Ishikawa (cell line): Measurements from ENCODE around the gene ZFP42.

Source experiments
- CEBPB ChIP-seq: IDR thresholded peaks from 2 replicates; pipeline ENCODE4 v1.6.1; 2012
- CREB1 ChIP-seq: IDR thresholded peaks from 2 replicates; pipeline ENCODE4 v1.6.1; 2012; ENCODE audit warnings: low read depth
- EGR1 ChIP-seq: IDR thresholded peaks from 2 replicates; pipeline ENCODE4 v1.6.1; 2012
- EP300 ChIP-seq: IDR thresholded peaks from 2 replicates; pipeline ENCODE4 v1.6.1; 2012; ENCODE audit warnings: borderline replicate concordance
- FOXM1 ChIP-seq: IDR thresholded peaks from 2 replicates; pipeline ENCODE4 v1.6.1; 2012; ENCODE audit warnings: low read depth, borderline replicate concordance
- NFIC ChIP-seq: IDR thresholded peaks from 2 replicates; pipeline ENCODE4 v1.6.1; 2012
- RAD21 ChIP-seq: IDR thresholded peaks from 2 replicates; pipeline ENCODE4 v1.6.1; 2012; ENCODE audit warnings: low read depth
- TAF1 ChIP-seq: IDR thresholded peaks from 2 replicates; pipeline ENCODE4 v1.6.1; 2012; ENCODE audit warnings: low read depth, mild to moderate bottlenecking
- TCF12 ChIP-seq: IDR thresholded peaks from 2 replicates; pipeline ENCODE4 v1.6.1; 2012; ENCODE audit warnings: low read depth
- TEAD4 ChIP-seq: IDR thresholded peaks from 2 replicates; pipeline ENCODE4 v1.6.1; 2012
- YY1 ChIP-seq: IDR thresholded peaks from 2 replicates; pipeline ENCODE4 v1.6.1; 2012; ENCODE audit warnings: low read depth
- ZBTB7A ChIP-seq: IDR thresholded peaks from 2 replicates; pipeline ENCODE4 v1.6.1; 2012; ENCODE audit warnings: low read depth
- TF ChIP-seq, protein P1 (sequence below): IDR thresholded peaks from 2 replicates; pipeline ENCODE4 v1.6.1; 2012; ENCODE audit warnings: low read depth, mild to moderate bottlenecking
- TF ChIP-seq, protein P2 (sequence below): IDR thresholded peaks from 2 replicates; pipeline ENCODE4 v1.6.1; 2012
- TF ChIP-seq, protein P3 (sequence below): IDR thresholded peaks from 2 replicates; pipeline ENCODE4 v1.6.1; 2012

The ZFP42 gene

DNA sequence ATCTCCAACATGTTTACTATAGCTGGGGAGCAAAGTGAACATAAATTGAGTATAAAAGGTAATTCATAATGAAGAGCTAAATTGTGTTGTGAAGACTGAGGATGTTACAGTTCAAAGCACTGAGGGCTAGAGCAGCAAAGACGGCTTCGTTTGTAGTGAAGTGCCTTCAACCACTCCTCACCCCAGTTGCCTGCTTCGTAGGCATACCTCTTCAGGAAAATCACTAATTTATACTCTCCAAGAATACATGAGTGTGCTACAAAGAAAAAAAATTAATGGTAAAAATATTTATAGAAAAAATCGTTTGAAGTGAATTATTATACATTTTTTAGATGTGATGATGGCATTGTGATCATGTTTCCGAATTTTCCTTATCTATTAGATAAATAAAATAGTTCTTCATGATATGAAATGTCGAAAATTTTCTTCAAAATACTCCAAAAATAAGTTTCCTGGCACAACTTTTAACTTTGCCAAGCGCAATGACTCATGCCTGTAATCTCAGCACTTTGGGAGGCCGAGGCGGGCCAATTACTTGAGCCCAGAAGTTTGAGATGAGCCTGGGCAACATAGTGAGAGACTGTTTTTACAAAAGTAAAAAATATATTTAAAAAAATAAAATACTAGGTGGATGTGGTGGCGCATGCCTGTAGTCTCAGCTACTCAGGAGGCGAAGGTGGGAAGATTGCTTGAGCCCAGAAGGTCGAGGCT is 41.6 kb downstream of the ZFP42 start:
- TF ChIP-seq TAF1 (no peak), TEAD4 (no peak), YY1 (no peak), FOXM1 (no peak), EP300 (no peak), EGR1 (no peak), CREB1 (no peak), RAD21 (no peak), ZBTB7A (no peak), NFIC (no peak), TCF12 (no peak), CEBPB (no peak)
- TF ChIP-seq, protein P1, sequence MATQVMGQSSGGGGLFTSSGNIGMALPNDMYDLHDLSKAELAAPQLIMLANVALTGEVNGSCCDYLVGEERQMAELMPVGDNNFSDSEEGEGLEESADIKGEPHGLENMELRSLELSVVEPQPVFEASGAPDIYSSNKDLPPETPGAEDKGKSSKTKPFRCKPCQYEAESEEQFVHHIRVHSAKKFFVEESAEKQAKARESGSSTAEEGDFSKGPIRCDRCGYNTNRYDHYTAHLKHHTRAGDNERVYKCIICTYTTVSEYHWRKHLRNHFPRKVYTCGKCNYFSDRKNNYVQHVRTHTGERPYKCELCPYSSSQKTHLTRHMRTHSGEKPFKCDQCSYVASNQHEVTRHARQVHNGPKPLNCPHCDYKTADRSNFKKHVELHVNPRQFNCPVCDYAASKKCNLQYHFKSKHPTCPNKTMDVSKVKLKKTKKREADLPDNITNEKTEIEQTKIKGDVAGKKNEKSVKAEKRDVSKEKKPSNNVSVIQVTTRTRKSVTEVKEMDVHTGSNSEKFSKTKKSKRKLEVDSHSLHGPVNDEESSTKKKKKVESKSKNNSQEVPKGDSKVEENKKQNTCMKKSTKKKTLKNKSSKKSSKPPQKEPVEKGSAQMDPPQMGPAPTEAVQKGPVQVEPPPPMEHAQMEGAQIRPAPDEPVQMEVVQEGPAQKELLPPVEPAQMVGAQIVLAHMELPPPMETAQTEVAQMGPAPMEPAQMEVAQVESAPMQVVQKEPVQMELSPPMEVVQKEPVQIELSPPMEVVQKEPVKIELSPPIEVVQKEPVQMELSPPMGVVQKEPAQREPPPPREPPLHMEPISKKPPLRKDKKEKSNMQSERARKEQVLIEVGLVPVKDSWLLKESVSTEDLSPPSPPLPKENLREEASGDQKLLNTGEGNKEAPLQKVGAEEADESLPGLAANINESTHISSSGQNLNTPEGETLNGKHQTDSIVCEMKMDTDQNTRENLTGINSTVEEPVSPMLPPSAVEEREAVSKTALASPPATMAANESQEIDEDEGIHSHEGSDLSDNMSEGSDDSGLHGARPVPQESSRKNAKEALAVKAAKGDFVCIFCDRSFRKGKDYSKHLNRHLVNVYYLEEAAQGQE, result no peak
- TF ChIP-seq, protein P2, sequence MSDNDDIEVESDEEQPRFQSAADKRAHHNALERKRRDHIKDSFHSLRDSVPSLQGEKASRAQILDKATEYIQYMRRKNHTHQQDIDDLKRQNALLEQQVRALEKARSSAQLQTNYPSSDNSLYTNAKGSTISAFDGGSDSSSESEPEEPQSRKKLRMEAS, result no peak
- TF ChIP-seq, protein P3, sequence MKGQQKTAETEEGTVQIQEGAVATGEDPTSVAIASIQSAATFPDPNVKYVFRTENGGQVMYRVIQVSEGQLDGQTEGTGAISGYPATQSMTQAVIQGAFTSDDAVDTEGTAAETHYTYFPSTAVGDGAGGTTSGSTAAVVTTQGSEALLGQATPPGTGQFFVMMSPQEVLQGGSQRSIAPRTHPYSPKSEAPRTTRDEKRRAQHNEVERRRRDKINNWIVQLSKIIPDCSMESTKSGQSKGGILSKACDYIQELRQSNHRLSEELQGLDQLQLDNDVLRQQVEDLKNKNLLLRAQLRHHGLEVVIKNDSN, result no peak

DNA sequence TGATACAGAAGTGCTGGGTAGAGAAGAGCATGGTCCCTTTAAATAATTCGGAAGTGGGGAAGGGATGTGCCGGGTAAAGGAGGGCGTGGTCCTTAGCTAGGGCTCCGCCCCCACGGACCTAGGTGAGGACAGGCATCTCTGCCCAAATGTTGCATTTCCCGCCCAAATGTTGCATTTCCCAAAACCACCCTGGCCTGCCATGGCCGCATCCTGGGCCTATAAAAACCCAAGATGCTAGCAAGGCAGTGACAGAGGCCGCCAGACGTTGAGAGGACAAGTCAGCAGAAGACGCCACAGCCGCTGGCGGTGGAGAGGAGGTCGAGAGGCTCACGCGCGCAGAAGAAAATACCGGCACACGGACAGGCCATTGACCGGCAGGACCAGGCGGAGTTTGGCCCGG is 46.1 kb downstream of the ZFP42 start:
- TF ChIP-seq CEBPB (no peak), TCF12 (no peak), ZBTB7A (no peak), TAF1 (no peak), RAD21 (no peak), CREB1 (no peak), EP300 (no peak), FOXM1 (no peak), TEAD4 (no peak), YY1 (no peak), NFIC (no peak), EGR1 (no peak)
- TF ChIP-seq, protein P2, result no peak
- TF ChIP-seq, protein P3, result no peak
- TF ChIP-seq, protein P1, result no peak

DNA sequence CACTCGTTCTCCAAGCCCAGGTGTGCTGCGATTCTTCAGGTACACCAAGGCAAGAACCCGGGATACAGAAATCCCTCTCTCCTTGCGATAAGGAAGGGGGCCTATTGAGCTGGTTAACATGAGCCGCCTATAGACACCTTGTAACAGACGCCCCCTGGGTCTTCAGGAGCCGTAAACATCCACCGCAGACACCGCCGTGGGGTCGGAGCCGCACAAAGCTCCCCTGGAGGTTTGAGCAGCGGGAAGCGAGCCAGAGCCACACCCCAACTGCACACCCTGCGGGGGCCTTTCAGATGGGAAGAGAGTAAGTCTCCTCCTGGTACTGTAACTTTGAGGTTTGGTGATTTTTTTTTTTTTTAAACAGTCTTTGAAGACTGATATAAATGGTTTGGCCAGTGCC is 46.6 kb downstream of the ZFP42 start:
- TF ChIP-seq NFIC (no peak), FOXM1 (no peak), TAF1 (no peak), CREB1 (no peak)

DNA sequence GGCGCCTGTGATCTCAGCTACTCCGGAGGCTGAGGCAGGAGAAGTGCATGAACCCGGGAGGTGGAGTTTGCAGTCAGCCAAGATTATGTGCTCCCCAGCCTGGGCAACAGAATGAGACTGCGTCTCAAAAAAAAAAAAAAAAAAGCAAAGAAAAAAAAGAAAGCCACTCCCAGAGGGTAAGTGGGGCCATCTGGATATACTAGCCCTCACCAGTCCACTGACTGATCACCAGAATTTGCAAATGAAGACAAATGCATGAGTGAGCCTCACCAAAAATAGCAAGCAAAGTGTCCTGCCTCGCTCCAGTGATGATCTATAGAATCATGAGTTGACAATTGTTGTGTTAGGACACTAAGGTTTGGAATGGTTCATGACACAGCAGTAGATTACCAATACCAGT is 47.6 kb downstream of the ZFP42 start:
- TF ChIP-seq, protein P3, result no peak
- TF ChIP-seq ZBTB7A, result no peak
- TF ChIP-seq CREB1, result no peak
- TF ChIP-seq, protein P1, result no peak
- TF ChIP-seq, protein P2, result no peak
